A549 treated with ZK216348 at 1 μM for 4 hours (cell line): Measurements from ENCODE around the gene YBX3. TPM values are rescaled to one million over a fixed set of nuclear protein-coding genes. Genes with fewer than 3 reads are reported as not detected.

Experiments
- total RNA-seq: library from RNA; stranded (reverse); fragments of 200-300 nt; extraction: Qiagen RNA extraction; gene quantifications from 5 replicates; pipeline ENCODE4 v1.2.3, GENCODE V29; 2022; ENCODE audit warnings: low read depth

YBX3 gene
- total RNA-seq: 252 to 314 TPM (median 266 TPM) in 5 replicates

DNA sequence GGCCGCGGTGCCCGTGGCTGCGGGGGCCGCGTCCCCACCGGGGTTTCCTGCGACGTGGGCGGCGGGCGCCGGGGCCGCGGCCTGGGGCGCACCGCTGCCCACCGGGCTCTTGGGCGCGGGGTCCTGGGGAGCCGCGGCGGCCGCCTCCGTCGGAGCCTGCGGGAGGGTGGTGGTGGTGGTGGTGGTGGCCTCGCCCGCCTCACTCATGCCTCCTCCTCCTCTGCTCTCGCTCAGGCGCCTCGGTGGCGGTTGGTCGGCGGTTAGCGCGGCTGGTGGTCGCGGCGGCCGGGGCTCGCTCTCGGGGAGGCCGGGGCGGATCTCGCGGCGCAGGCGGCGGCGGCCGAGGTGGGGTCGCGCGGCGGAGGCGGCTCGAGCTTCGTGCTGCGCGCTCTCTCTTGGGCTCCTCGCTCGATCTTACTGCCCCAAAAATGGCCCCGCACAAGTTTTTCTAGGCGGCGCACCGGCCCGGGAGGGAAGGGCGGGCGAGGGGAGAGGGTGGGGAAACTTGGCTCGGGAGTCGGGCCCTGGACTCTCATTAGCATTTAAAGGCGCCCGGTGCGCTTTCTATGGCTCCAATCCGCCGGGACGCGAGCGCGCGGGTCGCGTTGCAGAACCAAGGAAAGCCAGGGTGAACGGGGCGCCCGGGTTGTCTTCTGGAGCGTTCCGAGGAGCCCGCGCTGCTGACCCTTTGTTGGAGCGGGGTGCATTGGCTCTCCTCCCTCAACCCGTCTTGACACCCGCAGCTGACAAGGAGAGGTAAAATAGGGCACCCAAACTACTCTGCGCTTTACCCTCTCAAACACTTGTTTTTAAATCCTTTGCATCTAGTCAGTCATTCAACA is at the start of gene YBX3:
TSS of gene YBX3 (minus strand) at position 419 of the 842 bp plus-strand sequence. CDS start at position 207, 212 bp downstream.

DNA sequence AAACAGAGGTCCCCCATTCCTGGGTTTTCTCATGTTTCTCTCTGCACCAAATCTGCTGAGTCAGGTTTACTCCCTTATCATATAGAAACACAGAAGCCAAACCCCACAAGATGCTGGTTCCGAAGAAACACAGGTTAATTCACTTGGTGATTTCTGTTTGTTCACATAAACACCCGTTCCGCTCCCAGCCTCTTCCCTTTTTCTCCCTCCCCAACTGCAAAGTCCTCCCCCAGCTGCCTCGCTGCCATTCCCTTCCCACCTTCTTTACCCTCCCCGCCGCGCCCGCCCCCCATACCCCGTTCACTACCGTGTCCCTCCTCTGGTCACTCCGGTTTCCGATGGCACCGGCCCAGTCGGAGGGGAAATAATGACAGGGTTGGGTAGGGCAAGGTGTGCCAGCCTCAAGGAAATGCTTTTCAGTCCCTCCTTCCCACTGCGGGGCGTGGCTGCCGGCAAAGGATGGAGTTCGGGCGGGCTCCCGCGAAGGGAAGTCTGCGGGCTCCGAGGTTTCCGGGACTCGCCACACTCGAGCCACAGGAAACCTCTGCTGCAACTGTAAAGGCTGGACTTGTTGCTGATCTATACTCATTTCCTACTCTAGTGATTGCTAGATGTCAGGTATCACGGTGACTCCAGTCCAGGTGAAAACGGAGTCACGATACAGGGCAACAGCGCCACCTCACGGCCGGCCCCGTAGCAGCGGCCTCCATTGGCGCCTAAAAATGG is 49.3 kb downstream of the YBX3 start, which contains the start of gene STYK1:
TSS of gene STYK1 (minus strand) at position 394 of the 726 bp plus-strand sequence. CDS start 39,434 bp downstream, outside the sequence.

Other genes with a start within 250 kb of the YBX3 start
- gene EIF2S3B, start 217.4 kb downstream of the YBX3 start, total RNA-seq: 0.34 to 1.2 TPM (median 0.48 TPM) in 5 replicates
- gene MAGOHB, start 109.7 kb downstream of the YBX3 start, total RNA-seq: 44.3 to 79.8 TPM (median 49.1 TPM) in 5 replicates
- gene STYK1, start 49.3 kb downstream of the YBX3 start, total RNA-seq: 0.14 to 0.53 TPM (median 0.31 TPM) in 5 replicates
- gene TAS2R7, start 79.3 kb upstream of the YBX3 start, total RNA-seq: not detected in 5 replicates
- gene TAS2R8, start 84.0 kb upstream of the YBX3 start, total RNA-seq: not detected in 5 replicates
- not detected in 5 replicates for gene TAS2R9, start 86.8 kb upstream of the YBX3 start, total RNA-seq
- gene TAS2R10, start 103.0 kb upstream of the YBX3 start, total RNA-seq: 0.19 TPM in 1 of 5 replicates, not detected in the others
- gene PRR4, start 126.2 kb upstream of the YBX3 start, total RNA-seq: 1.2 to 2.5 TPM (median 1.9 TPM) in 5 replicates
- 2.2 to 5.4 TPM (median 2.9 TPM) in 5 replicates for gene PRH1, start 160.9 kb upstream of the YBX3 start, total RNA-seq
- gene TAS2R13, start 186.2 kb upstream of the YBX3 start, total RNA-seq: not detected in 5 replicates
- not detected in 5 replicates for gene PRH2, start 205.9 kb upstream of the YBX3 start, total RNA-seq
- 0.47 to 0.77 TPM (median 0.56 TPM) in 5 replicates for gene TAS2R14, start 215.9 kb upstream of the YBX3 start, total RNA-seq